Activated T-helper 17 cell treated with anti-CD3 and anti-CD28 coated beads, Interleukin-2, amount 50 U/mL, for 72 hours (primary cell): ENCODE data around the gene DNAAF5. TPM values are rescaled to one million over a fixed set of nuclear protein-coding genes. Genes with fewer than 3 reads are reported as not detected.

ENCODE experiments used
- ATAC-seq: fragments of 150-1000 bp; cut with Tn5 transposase; replicated peaks from 2 replicates; pipeline ENCODE4 v1.10.0; 2021; ENCODE audit warnings: mild to moderate bottlenecking, moderate library complexity
- H3K27ac Mint-ChIP-seq: one replicate; pipeline ENCODE4 v1.8.0; 2022; ENCODE audit warnings: mixed read lengths
- H3K27me3 Mint-ChIP-seq: one replicate; pipeline ENCODE4 v1.8.0; 2022; ENCODE audit warnings: mixed read lengths
- H3K36me3 Mint-ChIP-seq: one replicate; pipeline ENCODE4 v1.8.0; 2022; ENCODE audit warnings: low read depth, mild to moderate bottlenecking, mixed read lengths
- H3K4me1 Mint-ChIP-seq: one replicate; pipeline ENCODE4 v1.8.0; 2022; ENCODE audit warnings: mixed read lengths
- H3K4me3 Mint-ChIP-seq: one replicate; pipeline ENCODE4 v1.8.0; 2022; ENCODE audit warnings: mild to moderate bottlenecking, mixed read lengths
- H3K9me3 Mint-ChIP-seq: one replicate; pipeline ENCODE4 v1.8.0; 2022; ENCODE audit warnings: mixed read lengths
- total RNA-seq, 2 donors: library from RNA; stranded (reverse); gene quantifications; one replicate each; pipeline ENCODE4 v1.2.3, GENCODE V29; 2022

The DNAAF5 gene
- total RNA-seq: 10 to 100 TPM; 15.1 to 39.9 TPM

DNA sequence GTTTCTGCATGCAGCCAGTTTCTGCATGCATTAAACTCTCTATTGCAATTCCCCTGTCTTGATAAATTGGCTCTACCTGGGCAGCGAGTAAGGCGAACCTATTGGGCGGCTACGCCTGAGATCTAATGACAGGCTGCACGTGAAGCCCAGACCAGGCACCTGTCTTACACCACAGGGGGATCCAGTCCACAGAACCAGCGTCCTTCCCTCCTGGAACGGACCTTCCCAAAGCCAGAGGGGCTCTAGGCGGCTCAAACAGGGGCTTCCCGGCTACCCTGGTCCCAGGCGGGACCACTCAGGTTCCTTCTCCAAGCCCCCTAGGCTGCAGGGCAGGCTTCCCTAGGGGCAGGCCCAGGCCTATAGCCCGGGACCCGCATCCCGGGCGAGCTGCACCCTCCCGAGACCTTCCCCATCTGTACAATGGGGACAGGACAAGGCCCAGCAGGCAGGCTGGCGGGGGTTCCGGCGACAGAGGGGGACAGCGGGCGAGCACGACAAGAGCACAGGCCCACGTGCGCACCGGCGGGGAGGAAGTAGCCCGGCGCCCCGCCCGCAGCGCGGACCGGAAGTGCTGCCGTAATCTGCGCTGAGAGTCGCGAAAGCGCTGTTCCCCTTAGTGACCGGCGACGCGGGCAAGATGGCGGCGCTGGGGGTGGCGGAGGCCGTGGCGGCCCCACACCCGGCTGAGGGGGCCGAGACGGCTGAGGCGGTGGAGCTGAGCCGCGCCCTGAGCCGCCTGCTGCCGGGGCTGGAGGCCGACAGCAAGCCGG, at the start of gene DNAAF5:
Gene DNAAF5, plus strand, starts transcription at position 616 of the 770 bp plus-strand sequence. Its CDS starts 22 bp downstream, at position 638.
- H3K36me3 Mint-ChIP-seq: peaks cover 32% of the 10 kb centered on the region
- peaks cover 19% of the 10 kb centered on the region for H3K4me1 Mint-ChIP-seq
- peaks cover 4% of the 10 kb centered on the region for H3K9me3 Mint-ChIP-seq
- peak; percentile 96 for ATAC-seq
- H3K27me3 Mint-ChIP-seq: no peaks in the 10 kb centered on the region
- peak within 1 kb of the TSS; percentile 80 for H3K4me3 Mint-ChIP-seq
- peak within 1 kb of the TSS; percentile 87 for H3K27ac Mint-ChIP-seq

DNA sequence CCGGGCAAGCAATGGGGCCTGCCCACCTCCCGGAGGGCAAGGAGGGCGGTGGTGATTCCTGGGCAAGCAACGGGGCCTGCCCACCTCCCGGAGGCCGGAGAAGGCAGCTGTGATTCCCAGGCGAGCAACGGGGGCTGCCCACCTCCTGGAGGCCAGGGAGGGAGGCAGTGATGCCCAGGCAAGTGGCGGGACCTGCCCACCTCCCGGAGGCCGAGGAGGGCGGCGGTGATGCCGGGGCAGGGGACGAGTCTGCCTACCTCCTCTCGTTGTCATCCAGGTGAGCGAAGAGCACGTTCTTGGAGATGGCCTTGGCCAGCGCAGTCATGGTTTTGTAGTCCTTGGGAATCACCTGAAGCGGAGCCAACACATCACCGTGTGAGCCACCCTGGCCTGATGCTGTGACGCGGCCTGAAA, 49.5 kb upstream of the DNAAF5 start:
- H3K27ac Mint-ChIP-seq: no peak overlapping the region
- no peaks in the 10 kb centered on the region for H3K9me3 Mint-ChIP-seq
- H3K27me3 Mint-ChIP-seq: no peaks in the 10 kb centered on the region
- no peak overlapping the region for H3K4me3 Mint-ChIP-seq
- peaks cover 16% of the 10 kb centered on the region for H3K36me3 Mint-ChIP-seq
- H3K4me1 Mint-ChIP-seq: peaks cover 8% of the 10 kb centered on the region
- no peak for ATAC-seq

DNA sequence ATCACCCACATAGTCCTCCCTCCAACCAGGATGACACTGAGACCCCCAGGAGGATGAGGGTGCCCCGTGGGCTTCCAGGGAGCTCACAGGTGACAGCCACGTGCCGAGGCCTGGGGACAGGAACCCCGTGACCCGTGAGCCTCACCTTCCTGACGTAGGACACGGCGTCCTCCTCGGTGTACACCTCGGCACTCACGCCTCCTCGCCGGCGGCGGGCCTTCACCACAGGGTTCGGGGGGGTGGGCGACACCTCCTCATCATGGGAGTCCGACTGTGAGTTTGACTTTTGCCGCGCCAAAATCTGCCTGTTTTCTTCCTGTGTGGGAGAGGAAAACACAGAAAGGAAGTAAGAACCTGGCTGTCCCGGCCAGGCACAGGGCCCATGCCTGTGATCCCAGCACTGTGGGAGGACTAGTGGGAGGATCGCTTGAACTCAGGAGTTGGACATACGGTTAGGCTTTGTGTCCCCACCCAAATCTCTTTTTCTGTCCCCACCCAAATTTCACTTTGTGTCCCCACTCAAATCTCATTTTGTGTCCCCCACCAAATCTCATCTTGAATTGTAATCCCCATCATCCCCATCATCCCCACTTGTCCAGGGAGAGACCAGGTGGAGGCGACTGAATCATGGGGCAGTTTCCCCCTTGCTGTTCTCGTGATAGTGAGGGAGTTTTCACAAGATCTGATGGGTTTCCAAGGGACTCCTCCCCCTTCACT, 45.9 kb upstream of the DNAAF5 start:
- ATAC-seq: no peak
- Mint-ChIP-seq H3K27me3 (no peaks in the 10 kb centered on the region), H3K4me3 (no peak overlapping the region), H3K27ac (peak overlapping the region; percentile 11), H3K9me3 (peaks cover 5% of the 10 kb centered on the region), H3K36me3 (peaks cover 16% of the 10 kb centered on the region), H3K4me1 (no peaks in the 10 kb centered on the region)

DNA sequence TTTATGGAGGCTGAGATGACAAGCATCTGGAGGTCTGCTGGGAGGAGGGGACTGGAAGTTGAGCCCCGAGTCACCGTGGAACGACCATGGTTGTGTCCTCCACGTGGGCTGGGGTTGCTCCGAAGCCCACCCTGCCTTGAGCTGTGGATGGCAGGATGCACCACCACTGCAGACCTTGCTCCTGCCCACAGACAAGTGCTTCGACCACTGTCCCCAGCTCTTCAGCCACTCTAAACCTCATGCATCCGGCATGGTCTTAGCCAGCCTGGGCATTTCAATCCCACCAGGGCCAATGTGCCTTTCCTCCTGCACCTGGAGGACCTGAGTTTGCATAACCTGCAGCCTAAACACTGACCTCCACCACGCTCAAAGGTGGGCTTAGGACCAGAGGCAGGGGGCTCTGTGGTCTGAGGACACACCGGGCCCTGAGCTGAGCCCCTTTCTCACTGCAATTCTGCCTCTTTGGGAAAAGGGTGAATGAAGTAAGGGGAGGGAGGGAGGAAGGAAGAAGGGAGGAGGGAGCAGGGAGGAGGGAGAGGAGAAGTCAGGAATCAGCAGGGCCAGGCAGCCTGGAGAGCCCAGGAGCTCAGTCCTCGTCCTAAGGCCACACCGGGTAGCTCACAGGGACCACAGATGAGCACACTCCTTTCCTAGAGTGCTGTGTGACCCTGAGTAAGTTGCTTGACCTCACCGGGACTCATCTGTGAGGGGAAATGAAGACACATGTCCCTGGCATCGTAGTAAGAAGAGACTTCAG, 44.8 kb upstream of the DNAAF5 start:
- Mint-ChIP-seq H3K4me1 (no peaks in the 10 kb centered on the region), H3K27me3 (no peaks in the 10 kb centered on the region), H3K36me3 (peaks cover 21% of the 10 kb centered on the region), H3K9me3 (peaks cover 10% of the 10 kb centered on the region), H3K4me3 (no peak overlapping the region), H3K27ac (no peak overlapping the region)
- ATAC-seq: no peak

DNA sequence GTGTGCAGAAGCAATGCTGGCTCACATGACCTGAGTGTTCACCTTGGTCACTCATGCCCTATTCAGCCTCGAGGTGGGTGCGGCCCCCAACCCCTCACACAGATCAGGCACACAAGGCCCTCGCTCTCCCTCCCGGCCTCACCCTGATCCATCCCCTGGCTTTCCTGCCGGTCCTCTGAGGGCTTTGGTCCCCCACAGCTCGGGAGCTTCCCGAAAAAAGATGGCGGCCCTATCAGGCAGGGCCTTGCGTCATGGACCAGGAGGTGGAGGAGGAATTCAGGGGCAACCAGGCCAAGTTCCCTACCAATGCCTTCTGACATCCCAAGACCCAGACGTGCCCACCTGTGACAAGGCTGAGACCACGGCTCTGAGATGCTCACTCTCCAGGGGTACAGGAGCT, 43.7 kb upstream of the DNAAF5 start:
- H3K4me1 Mint-ChIP-seq: no peaks in the 10 kb centered on the region
- H3K9me3 Mint-ChIP-seq: peaks cover 16% of the 10 kb centered on the region
- H3K27ac Mint-ChIP-seq: no peak overlapping the region
- no peak overlapping the region for H3K4me3 Mint-ChIP-seq
- ATAC-seq: no peak
- no peaks in the 10 kb centered on the region for H3K27me3 Mint-ChIP-seq
- H3K36me3 Mint-ChIP-seq: peaks cover 31% of the 10 kb centered on the region

DNA sequence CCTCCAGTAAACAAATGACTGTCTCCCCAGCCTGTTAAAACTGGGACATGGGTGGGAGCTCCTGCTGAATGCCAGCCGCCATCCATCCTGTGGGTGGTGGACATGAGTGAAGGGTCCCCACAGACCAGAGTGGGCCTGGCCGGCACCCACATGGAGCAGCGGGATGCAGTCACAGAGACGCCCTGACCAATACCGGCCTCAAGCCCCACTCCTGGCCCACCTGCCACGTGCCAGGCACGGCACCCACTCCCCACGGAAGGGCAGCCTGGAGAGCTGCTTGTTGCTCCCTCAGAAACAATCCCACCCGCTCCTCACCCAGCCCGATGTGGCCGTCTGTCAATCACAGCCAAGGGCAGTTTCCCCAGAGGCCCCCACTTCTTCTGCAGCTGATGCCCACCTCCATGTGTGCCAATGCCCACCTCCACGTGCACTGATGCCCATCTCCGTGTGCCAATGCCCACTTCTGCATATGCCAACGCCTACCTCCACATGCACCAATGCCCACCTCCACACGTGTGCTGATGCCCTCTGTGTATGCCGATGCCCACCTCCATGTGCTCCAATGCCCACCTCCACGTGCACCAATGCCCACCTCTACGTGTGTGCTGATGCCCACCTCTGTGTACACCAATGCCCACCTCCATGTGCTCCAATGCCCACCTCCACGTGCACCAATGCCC, 42.8 kb upstream of the DNAAF5 start:
- no peaks in the 10 kb centered on the region for H3K4me1 Mint-ChIP-seq
- H3K27me3 Mint-ChIP-seq: no peaks in the 10 kb centered on the region
- peaks cover 34% of the 10 kb centered on the region for H3K36me3 Mint-ChIP-seq
- no peak overlapping the region for H3K27ac Mint-ChIP-seq
- no peak overlapping the region for H3K4me3 Mint-ChIP-seq
- peaks cover 16% of the 10 kb centered on the region for H3K9me3 Mint-ChIP-seq
- ATAC-seq: no peak

DNA sequence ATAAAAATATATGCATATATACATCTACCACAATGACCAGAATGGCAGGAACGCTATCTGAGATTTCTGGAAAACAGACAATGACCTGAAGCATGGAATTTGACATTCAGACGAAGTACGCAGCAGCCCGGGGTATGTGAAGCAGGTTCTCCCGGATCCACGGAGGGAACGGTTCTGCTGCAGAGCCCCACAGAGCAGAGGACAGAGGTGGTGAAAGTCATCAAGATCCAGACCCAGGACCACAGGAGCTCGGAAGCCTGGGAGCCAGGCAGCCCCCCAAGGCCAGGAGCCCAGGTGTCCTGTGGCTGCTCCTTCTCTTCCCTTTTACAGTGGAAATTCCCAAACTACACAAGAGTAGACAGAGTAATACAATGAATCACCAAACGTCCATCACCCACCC, 42.1 kb upstream of the DNAAF5 start:
- Mint-ChIP-seq H3K4me3 (no peak overlapping the region), H3K27me3 (no peaks in the 10 kb centered on the region), H3K9me3 (peaks cover 16% of the 10 kb centered on the region), H3K27ac (no peak overlapping the region), H3K36me3 (peaks cover 34% of the 10 kb centered on the region), H3K4me1 (no peaks in the 10 kb centered on the region)
- ATAC-seq: no peak

DNA sequence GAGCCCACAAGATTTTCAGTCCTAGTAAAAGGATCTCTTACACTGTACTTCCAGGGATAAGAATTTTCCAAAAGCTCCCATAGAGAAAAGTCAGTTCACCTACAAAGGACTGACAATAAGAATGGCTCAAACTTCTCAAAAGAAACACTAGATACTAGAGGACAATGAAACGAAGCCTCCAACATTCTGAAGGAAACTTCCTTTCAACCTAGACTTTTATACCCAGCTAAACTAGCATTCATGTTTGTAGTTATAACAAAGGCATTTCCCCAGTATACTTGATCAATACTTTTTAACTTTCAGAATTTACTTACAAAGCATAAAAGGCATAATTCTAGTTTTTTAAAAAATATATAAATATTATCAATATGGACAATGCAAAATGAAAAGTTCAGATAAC, 41.0 kb upstream of the DNAAF5 start:
- peaks cover 16% of the 10 kb centered on the region for H3K9me3 Mint-ChIP-seq
- H3K27ac Mint-ChIP-seq: no peak overlapping the region
- peaks cover 28% of the 10 kb centered on the region for H3K36me3 Mint-ChIP-seq
- no peak overlapping the region for H3K4me3 Mint-ChIP-seq
- no peak for ATAC-seq
- no peaks in the 10 kb centered on the region for H3K27me3 Mint-ChIP-seq
- H3K4me1 Mint-ChIP-seq: no peaks in the 10 kb centered on the region

DNA sequence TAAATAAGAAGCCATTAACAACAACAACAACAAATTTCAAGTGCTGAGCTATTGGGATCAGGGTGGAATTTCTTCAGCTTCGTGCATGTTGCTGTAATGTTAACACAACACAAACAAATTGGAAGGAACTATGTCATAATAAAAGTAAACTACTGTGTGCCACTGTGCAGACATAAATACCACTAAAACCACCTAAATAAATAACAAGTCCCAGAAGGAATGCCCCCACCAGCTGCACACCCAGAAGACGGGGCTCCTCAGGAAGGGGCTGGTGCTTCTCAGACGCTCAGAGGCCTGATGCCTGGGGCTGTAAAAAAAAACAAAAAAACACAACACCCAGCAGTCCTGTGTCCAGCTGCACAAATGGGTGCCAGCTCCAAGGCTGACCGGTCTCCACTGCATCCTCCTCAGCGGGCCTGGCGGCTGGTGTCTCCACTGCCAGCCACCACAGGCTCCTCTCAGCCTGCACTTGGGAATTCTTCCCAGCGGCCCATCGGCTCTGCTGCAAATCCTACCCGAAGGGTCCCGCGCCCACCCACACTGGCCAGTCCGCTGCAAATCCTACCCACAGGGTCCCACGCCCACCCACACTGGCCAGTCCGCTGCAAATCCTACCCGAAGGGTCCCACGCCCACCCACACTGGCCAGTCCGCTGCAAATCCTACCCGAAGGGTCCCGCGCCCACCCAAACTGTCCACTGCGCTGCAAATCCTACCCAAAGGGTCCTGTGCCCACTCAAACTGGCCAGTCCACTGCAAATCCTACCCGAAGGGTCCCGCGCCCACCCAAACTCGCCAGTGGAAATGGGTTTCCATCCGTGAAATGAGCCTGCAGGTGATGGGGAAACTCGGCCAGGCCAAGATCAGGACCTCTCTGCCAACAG, 35.8 kb upstream of the DNAAF5 start:
- Mint-ChIP-seq H3K27ac (no peak overlapping the region), H3K27me3 (no peaks in the 10 kb centered on the region), H3K4me1 (no peaks in the 10 kb centered on the region), H3K4me3 (no peak overlapping the region), H3K9me3 (peaks cover 10% of the 10 kb centered on the region), H3K36me3 (peaks cover 27% of the 10 kb centered on the region)
- ATAC-seq: no peak

DNA sequence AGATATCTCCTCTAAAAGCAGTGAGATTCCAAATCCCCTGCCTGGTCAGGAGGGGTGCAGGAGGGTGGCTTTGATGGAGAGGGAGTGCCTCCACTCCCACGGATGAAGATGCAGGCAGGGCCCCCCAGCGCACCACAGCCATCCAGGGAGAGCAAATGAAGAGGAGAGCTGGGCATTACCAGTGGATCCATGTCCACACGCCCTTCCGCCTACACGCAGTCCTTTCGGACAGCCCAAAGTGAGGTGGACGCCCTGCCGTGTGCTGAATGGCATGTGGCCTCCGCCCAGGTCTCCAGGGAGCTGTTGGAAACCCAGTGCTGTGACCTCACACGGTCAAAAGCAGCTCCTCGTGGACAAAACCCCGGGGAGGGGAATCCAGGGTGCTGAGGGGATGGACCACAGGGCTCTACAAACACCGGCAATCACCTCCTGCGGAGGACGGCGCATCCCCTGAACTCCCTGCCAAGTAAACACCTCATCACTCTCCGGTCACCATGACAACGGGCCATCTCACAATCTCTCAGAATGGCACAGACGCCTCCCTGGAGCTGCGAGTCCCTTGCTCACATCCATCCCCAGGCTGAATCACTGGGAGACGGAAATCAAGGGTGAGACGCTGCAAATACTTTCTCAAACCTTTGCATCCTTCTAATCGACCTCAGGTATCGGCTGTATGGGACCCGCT, 35.0 kb upstream of the DNAAF5 start:
- Mint-ChIP-seq H3K27ac (no peak overlapping the region), H3K4me1 (no peaks in the 10 kb centered on the region)

DNA sequence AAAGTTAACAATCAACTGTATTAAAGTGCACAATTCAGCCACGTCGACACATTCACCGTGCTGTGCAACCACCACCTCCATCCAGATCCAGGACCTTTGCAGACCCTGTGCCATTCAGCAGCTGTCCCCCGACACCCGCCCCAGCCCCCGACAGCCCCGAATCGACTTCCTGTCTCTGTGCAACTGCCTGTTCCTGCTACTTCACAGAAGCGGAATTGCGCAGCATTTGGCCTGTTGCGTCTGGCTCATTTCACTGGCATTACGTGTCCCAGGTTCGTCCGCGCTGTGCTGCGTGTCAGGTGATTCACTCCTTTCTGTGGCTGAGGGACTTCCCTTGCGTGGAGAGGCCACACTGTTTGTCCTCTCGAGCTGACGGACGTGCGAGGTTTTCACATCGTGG, 33.2 kb upstream of the DNAAF5 start:
- Mint-ChIP-seq H3K36me3 (peaks cover 12% of the 10 kb centered on the region), H3K4me1 (no peaks in the 10 kb centered on the region), H3K4me3 (no peak overlapping the region), H3K9me3 (no peaks in the 10 kb centered on the region), H3K27ac (no peak overlapping the region), H3K27me3 (no peaks in the 10 kb centered on the region)
- ATAC-seq: no peak

More for the DNA sequence above, 35.0 kb upstream of the DNAAF5 start:
- ATAC-seq: no peak
- Mint-ChIP-seq H3K27me3 (no peaks in the 10 kb centered on the region), H3K9me3 (peaks cover 8% of the 10 kb centered on the region), H3K4me3 (no peak overlapping the region), H3K36me3 (peaks cover 24% of the 10 kb centered on the region)

DNA sequence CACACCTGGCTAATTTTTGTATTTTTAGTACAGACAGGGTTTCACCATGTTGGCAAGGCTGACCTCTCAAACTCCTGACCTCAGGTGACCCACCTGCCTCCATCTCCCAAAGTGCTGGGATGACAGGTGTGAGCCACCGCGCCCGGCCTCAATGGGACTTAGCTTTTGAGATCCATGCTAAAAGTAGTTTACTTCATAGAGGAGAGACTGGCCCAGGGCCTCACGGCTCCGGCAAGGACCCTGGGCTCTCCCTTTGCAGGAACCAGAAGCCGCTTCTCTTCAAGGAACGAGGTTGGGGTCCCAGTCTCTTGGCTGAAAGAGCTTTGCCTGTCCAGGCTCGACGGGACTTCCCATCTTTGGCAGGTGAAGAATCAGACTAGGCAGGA, 30.1 kb upstream of the DNAAF5 start:
- Mint-ChIP-seq H3K27ac (no peak overlapping the region), H3K9me3 (no peaks in the 10 kb centered on the region), H3K36me3 (peaks cover 4% of the 10 kb centered on the region), H3K4me3 (no peak overlapping the region), H3K4me1 (peaks cover 3% of the 10 kb centered on the region), H3K27me3 (no peaks in the 10 kb centered on the region)
- no peak for ATAC-seq
